SU-DHL-6 (cell line): Measurements from ENCODE around the gene RGS7.

Experiments used
- H2AFZ ChIP-seq: fragments of 200-600 bp; sonication (generic); 2 replicates; pipeline ENCODE4 v1.6.1; 2014; ENCODE audit warnings: low read depth, mild to moderate bottlenecking, moderate library complexity, mixed read lengths, antibody characterized with exemption, low read length; ENCODE audit not compliant: severe bottlenecking
- H3F3A ChIP-seq: fragments of 200-600 bp; shearing (Covaris generic); 2 replicates; pipeline ENCODE4 v1.6.0; 2016; ENCODE audit warnings: antibody characterized with exemption, mild to moderate bottlenecking; ENCODE audit not compliant: insufficient read depth
- H3K27ac ChIP-seq: fragments of 200-600 bp; sonication (generic); 2 replicates; pipeline ENCODE4 v1.5.1; 2016; ENCODE audit warnings: low read depth, mild to moderate bottlenecking, low read length, moderate library complexity, mixed read lengths
- H3K27me3 ChIP-seq: fragments of 200-600 bp; sonication (generic), shearing (Covaris generic); 2 replicates; pipeline ENCODE4 v1.6.0; 2014; ENCODE audit warnings: mild to moderate bottlenecking, low read length
- H3K36me3 ChIP-seq: fragments of 200-600 bp; sonication (generic); 2 replicates; pipeline ENCODE4 v1.6.1; 2014; ENCODE audit warnings: mild to moderate bottlenecking, low read length, mixed read lengths
- H3K4me2 ChIP-seq: fragments of 300-600, 200-600 bp; shearing (Covaris generic), sonication (generic); 2 replicates; pipeline ENCODE4 v1.6.0; 2014; ENCODE audit warnings: low read length, low read depth, mild to moderate bottlenecking; ENCODE audit not compliant: poor library complexity, severe bottlenecking
- H3K4me3 ChIP-seq: fragments of 200-600 bp; sonication (generic); 2 replicates; pipeline ENCODE4 v1.5.1; 2014; ENCODE audit warnings: antibody characterized with exemption, low read length, mild to moderate bottlenecking, mixed read lengths; ENCODE audit not compliant: insufficient read depth, poor library complexity, severe bottlenecking
- H3K79me2 ChIP-seq: fragments of 200-600 bp; sonication (generic); 2 replicates; pipeline ENCODE4 v1.6.1; 2014; ENCODE audit warnings: mild to moderate bottlenecking, low read length, moderate library complexity; ENCODE audit not compliant: insufficient read depth
- H3K9ac ChIP-seq: fragments of 200-600 bp; sonication (generic); 2 replicates; pipeline ENCODE4 v1.7.0; 2014; ENCODE audit warnings: mild to moderate bottlenecking, low read length
- H3K9me2 ChIP-seq: fragments of 200-600 bp; sonication (generic); replicated peaks from 2 replicates; pipeline ENCODE4 v1.6.1; 2014; ENCODE audit warnings: low read length; ENCODE audit not compliant: insufficient read depth
- H3K9me3 ChIP-seq: fragments of 200-600 bp; sonication (generic); 2 replicates; pipeline ENCODE4 v1.6.1; 2014; ENCODE audit warnings: low read length, mixed read lengths; ENCODE audit not compliant: insufficient read depth
- H4K20me1 ChIP-seq: fragments of 200-600 bp; sonication (generic); 2 replicates; pipeline ENCODE4 v1.6.1; 2014; ENCODE audit warnings: low read depth, mild to moderate bottlenecking, antibody characterized with exemption, low read length, moderate library complexity, mixed read lengths
- CTCF ChIP-seq: fragments of 200-600 bp; sonication (generic); IDR thresholded peaks from one replicate; pipeline ENCODE4 v1.5.1; 2017; ENCODE audit warnings: antibody characterized with exemption, mild to moderate bottlenecking, low read length, moderate library complexity; ENCODE audit not compliant: insufficient read depth, poor library complexity, severe bottlenecking
- EZH2phosphoT487 ChIP-seq: fragments of 200-600 bp; sonication (generic), shearing (Covaris generic); conservative IDR thresholded peaks from 2 replicates; pipeline ENCODE4 v1.6.1; 2018; ENCODE audit warnings: mild to moderate bottlenecking, antibody characterized with exemption, low read length, moderate library complexity, mixed read lengths

The RGS7 gene

DNA sequence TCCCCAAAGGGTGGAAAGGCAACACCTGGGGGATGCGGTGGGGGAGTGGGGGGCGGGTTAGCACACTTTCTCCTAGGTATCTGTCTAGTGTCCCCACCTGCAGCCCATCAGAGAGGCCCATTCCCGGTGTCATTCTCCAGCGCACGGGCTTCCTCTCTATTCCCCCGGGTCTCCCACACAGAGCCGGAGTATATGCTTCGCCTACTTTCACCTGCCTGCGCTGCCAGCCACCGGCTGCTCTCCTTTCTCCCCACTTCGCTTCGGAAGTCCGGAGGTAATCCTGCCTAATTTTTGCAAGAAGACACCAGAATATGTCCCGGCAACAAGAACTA, 852 bp downstream of the RGS7 start:
- H3K4me3 ChIP-seq: no peak overlapping the region
- H3K27ac ChIP-seq: no peak overlapping the region
- no peaks in the 10 kb centered on the region for H3K36me3 ChIP-seq
- H3K27me3 ChIP-seq: no peaks in the 10 kb centered on the region
- TF ChIP-seq EZH2phosphoT487 (no peak), CTCF (no peak)
- H2AFZ ChIP-seq: no peak overlapping the region
- no peak overlapping the region for H3K9ac ChIP-seq
- no peaks in the 10 kb centered on the region for H3F3A ChIP-seq
- H3K9me3 ChIP-seq: no peaks in the 10 kb centered on the region
- H3K79me2 ChIP-seq: no peaks in the 10 kb centered on the region
- no peaks in the 10 kb centered on the region for H4K20me1 ChIP-seq
- H3K9me2 ChIP-seq: no peaks in the 10 kb centered on the region
- no peak overlapping the region for H3K4me2 ChIP-seq

DNA sequence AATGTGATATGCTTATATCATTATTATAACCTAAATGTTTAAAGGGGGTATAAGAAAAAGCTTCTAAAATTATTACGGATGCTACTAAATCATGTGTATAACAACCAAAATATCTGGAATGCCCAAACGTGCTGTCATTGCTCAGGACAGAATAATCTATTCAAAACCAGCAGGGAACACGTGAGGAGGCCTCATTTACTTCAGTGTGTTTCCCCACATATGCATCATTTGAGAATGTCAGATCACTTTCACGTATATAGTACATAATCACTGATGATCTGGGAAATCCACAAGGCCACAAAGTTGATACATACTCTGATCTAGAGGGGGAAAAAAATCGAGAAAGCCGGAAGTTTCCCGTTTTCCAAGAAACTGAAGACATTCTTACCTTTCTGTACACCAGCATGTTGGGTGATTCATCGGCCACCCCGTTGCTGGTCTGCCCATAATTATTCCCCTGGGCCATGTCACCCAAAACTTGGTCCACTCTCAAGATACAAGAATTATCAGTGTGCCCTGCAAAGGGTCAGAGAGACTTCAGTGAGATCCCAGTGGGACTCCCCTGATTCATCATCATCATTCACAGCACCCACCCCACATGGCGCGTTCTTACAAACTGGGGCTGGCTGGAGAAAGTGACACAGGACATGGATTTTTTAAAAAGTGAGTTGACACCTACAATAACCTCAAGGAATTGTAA, 1.5 kb downstream of the RGS7 start:
- Histone ChIP-seq H3K9me3 (no peaks in the 10 kb centered on the region), H3K4me3 (no peak overlapping the region), H4K20me1 (no peaks in the 10 kb centered on the region), H3F3A (no peaks in the 10 kb centered on the region), H3K36me3 (no peaks in the 10 kb centered on the region), H2AFZ (no peak overlapping the region), H3K4me2 (no peak overlapping the region), H3K9me2 (no peaks in the 10 kb centered on the region), H3K79me2 (no peaks in the 10 kb centered on the region), H3K27ac (no peak overlapping the region), H3K27me3 (no peaks in the 10 kb centered on the region), H3K9ac (no peak overlapping the region)
- TF ChIP-seq EZH2phosphoT487 (no peak), CTCF (no peak)

DNA sequence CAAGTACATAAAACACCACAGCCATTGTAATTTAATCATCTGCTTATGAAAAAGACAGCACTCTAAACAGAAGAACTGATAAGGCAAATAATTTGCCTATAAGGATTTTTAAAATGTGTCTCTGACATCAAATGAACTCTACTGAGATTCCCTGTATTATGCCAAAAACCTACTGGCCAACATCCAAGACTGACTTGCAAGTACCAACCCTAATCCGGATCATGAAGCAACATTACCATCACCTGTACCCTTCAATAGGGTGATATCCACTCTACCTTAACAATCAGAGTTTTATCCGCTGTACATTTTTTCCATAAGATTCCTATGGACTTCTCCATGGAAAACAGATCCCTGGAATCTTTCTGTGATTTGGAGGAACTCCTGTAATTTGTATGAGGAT, 4.6 kb downstream of the RGS7 start:
- no peak overlapping the region for H2AFZ ChIP-seq
- no peak overlapping the region for H3K4me3 ChIP-seq
- H3K4me2 ChIP-seq: no peak overlapping the region
- no peaks in the 10 kb centered on the region for H3K27me3 ChIP-seq
- H3K9me3 ChIP-seq: no peaks in the 10 kb centered on the region
- H3K27ac ChIP-seq: no peak overlapping the region
- H3F3A ChIP-seq: no peaks in the 10 kb centered on the region
- H3K9ac ChIP-seq: no peak overlapping the region
- TF ChIP-seq CTCF (no peak), EZH2phosphoT487 (no peak)
- H3K79me2 ChIP-seq: no peaks in the 10 kb centered on the region
- H3K36me3 ChIP-seq: no peaks in the 10 kb centered on the region
- no peaks in the 10 kb centered on the region for H3K9me2 ChIP-seq
- no peaks in the 10 kb centered on the region for H4K20me1 ChIP-seq
